ENCODE measurements around the gene SPI1.
"Not testable (repeated sequence)": the region's sequence is repeated elsewhere in the genome, so short reads cannot be mapped to it uniquely, and the experiment has no call there.

SPI1 gene

DNA sequence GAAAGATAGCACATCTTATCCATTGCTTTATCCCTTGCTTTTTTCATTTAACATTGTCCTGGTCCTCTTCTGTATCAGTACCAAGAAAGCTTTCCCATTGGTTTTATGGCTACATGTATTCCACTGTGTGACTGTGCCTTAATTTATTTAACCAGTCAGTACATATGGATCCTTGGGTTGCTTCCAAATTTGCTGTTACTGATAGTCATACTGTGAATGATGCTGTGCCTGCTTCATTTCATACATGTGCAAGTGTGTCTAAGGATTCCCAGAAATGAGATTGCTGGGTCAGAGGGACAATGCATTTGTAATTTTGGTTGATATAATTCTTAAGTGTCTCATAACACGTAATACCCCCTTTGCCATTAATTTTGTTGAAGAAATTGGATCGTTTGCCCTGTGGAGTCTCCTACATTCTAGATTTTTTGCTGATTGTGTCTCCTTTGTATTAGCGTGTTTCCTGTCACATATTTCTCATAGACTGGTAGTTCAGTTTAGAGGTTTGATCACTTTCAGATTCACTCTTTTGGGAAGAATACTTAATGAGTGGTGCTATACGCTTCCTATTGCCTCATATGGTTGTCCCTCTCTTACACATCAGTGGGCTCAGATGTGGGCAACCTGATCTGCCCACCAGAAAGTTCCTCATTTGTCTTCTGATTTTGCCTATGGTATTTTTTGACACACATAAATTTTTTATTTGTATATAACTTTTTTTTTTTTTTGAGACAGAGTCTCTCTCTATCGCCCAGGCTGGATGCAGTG is 61.1 kb downstream of the SPI1 start:
- peak in 1 of 2 donors; percentile 17 for DNase-seq

DNA sequence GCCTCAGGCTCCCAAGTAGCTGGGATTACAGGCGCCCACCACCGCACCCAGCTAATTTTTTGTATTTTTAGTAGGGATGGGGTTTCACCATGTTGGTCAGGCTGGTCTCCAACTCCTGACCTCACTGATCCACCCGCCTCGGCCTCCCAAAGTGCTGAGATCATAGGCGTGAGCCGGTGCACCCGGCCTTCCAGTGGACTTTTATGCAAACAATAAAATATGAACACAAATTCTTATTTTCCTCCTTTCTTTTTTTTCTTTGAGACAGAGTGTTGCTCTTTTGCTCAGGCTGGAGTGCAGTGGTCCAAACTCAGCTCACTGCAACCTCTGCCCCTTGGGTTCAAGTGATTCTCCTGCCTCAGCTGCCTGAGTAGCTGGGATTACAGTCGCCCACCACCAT is 61.8 kb downstream of the SPI1 start:
- not testable (repeated sequence) for DNase-seq

DNA sequence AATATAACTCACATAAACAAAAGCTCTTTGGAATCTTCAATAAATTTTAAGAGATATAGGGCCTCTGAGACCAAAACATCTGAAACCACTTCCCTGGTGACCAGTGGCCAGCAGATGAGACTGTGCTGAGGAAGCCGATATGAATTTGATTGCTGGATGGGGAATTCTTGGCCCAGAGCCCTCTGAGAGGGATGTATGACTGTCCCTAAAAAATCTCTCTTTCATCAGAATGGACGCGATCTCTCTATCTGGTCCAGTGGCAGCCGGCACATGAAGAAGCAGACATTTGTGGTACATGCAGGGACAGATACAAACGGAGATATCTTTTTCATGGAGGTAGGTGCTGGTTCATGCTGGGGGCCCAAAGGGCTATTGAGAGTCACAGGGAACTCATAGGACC is 63.4 kb downstream of the SPI1 start:
- DNase-seq, result no peak

GRCh38 chr11:47308050-47308823 is 70.1 kb downstream of the SPI1 start:
- DNase-seq, result no peak

- DNase-seq, result peak in 1 of 2 donors; percentile 19
These were observed 71.9 kb downstream of the SPI1 start for GRCh38 chr11:47306484-47306844.

GRCh38 chr11:47305734-47306483 is 72.4 kb downstream of the SPI1 start:
- no peak for DNase-seq

All from inflammatory macrophage (primary cell).